ENCODE results near the gene DGCR6.
"Not testable (repeated sequence)": the region's sequence is repeated elsewhere in the genome, so short reads cannot be mapped to it uniquely, and the experiment has no call there.

Gene DGCR6

DNA sequence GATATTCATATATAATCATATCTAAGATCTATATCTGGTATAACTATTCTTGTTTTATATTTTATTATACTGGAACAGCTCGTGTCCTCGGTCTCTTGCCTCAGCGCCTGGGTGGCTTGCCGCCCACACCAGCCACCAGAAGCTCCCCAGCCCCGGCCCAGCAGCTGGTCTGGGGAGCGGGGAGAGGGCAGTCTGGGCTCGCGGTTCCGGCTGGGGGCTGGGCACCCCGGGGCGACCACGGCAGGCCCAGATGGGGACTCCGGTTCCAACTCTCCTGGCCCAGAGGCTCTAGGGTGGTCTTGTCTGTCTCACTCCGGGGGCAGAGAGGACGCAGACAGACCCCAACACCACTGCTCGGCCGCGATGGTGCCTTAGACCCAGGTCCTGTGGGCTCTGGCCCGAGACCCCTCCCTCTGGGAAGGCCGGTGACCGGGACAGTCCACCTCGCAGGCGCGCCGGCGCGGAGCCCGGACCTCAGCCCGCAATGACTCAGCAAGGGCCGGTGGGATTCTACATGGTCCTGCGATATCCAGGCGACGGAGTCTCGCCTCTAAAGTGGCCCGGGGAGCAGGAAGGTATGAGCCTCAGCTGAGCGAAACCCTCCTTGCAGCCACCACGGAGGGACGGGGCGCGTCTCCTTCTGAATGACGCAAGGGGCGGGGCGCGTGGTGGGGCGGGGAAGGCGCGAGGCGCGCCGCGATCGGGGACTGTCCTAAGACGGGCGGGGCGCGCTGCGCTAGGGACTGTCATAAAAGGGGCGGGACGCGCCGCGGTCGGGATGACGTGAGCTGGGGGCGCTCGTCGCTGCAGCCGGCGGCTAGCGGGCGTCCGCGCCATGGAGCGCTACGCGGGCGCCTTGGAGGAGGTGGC is at the start of gene DGCR6:
Gene DGCR6, plus strand, starts transcription at position 781 of the 870 bp plus-strand sequence. Its CDS starts 55 bp downstream, at position 836.
- no peak for DNase-seq

DNA sequence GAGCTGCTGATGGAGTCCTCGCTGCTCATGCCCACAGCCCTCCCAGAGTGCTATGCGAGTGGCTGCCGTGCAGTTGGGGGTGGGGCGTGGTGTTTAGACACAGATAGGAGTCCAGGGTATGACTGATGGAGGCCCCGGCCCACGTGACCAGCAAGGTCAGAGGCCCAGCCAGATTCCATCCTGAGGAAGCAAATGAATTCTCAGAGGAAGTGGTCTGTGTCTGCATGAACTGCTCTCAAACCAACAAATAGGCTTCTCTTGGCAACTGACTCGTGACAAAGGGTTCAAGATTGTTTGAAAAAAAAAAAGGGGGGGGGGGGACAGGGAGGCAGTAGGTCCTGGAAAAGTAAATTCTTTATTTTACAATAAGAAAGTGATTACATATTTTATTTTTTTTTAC is 46.8 kb upstream of the DGCR6 start:
- DNase-seq = not testable (repeated sequence)

DNA sequence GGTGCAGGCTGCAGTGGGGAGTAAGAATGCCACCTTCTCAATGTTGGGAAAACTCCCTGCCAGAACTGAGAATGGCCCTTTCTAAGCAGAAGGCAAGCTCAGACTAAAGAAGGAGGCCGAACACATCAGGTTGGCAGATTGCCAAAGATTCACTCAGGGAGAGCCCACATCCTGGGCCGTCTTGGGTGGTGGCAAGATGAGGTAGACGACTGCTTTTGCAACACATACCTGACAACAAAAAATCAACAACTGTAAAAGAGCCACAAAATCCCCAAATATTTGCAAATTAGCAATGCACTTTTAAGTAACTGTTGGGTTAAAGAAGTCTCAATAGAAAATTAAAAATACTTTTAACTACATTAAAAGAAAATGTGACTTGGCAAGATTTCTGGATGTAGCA is 24.9 kb upstream of the DGCR6 start:
- peak; percentile 80 for DNase-seq

DNA sequence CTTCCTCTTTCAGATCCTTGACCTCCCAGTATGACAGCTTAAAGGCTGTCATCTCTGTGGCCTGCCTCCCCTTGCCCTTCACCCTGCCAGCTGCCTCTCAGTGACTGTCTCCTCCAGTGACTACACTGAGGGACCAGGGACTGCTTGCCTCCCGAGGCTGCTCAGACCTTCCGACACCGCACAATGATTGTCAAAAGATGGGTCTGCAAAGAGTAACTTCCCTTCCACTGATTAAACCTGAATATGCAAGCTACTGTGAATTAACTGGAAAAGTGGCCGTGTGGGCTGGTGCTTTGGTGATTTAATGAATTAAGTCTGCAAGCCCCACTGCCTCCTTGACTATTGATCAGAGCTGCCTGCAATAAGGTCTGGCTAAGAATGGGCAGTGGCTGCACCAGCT is 21.7 kb upstream of the DGCR6 start:
- DNase-seq = not testable (repeated sequence)

DNA sequence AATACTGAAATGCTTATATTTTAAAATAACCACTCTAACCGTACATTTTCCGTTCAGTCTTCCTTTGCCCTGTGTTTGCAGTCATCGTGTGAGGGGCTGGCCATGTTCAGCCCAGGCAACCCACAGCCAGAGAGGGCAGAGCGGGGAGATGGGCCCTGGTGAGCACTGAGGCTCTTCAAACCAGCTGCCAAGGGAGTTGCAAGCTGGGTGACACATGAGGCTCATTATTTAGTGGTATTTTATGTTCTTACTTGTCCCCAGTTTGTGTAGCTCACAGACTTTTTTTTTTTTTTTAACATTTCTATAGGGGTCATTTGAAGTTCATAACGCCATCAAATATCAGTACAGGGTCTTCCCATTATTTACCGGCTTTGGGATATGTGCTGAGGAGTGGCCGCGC is 18.0 kb upstream of the DGCR6 start:
- DNase-seq = no peak

DNA sequence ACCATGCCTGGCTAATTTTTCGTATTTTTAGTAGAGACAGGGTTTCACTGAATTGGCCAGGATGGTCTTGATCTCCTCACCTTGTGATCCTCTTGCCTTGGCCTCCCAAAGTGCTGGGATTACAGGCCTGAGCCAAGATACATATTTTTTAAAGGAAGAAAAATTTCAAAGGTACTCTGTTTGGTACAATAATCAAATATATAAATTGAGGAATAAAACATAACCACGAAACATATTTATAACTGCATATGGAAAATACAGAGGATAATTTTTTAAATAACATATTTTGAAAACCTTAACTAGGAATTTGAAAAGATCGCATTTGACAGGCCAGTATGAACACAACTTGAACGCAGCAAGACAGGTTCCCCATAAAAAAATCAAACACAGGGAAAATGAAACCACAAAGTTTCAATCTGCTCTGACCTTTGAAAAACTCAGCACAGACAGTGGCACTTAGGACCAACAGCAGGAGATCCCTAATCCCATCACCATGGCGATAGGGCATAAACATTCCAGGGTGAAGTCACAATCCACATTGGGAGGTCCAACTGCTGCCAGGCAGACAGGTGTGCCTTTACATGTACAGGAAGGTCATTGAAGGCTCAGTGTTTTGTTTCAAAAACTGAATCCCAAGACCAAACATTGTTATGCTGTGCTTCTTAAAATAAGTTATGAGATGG is 15.5 kb upstream of the DGCR6 start:
- not testable (repeated sequence) for DNase-seq

DNA sequence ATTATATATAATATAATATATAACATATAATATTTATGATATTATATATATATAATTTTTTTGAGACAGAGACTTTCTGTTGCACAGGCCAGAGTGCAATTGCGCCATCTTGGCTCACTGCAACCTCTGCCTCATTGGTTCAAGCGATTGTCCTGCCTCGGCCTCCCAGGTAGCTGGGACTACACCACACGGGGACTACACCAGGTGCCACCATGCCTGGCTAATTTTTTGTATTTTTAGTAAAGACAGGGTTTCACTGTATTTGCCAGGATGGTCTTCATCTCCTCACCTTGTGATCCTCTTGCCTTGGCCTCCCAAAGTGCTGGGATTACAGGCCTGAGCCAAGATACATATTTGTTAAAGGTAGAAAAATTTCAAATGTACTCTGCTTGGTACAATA is 12.3 kb upstream of the DGCR6 start:
- DNase-seq = not testable (repeated sequence)

DNA sequence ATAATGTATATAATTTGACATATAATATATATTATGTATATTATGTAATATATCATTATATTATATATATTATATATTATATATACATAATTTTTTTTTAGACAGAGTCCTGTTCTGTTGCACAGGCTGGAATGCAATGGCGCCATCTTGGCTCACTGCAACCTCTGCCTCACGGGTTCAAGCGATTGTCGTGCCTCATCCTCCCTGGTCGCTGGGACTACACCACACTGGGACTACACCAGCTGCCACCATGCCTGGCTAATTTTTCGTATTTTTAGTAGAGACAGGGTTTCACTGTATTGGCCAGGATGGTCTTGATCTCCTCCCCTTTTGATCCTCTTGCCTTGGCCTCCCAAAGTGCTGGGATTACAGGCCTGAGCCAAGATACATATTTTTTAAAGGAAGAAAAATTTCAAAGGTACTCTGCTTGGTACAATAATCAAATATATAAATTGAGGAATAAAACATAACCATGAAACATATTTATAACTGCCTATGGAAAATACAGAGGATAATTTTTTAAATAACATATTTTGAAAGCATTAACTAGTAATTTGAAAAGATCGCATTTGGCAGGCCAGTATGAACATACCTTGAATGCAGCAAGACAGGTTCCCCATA is 10.0 kb upstream of the DGCR6 start:
- not testable (repeated sequence) for DNase-seq

DNA sequence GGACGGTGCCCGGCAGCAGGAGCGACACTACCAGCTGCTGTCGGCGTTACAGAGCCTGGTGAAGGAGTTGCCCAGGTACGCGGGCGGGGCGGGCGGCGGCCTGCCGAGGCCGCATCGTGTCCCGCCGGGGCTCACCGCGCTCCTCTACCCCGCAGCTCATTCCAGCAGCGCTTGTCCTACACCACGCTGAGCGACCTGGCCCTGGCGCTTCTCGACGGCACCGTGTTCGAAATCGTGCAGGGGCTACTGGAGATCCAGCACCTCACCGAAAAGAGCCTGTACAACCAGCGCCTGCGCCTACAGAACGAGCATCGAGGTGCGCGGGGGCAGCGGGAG is 258 bp downstream of the DGCR6 start:
- DNase-seq = not testable (repeated sequence)

DNA sequence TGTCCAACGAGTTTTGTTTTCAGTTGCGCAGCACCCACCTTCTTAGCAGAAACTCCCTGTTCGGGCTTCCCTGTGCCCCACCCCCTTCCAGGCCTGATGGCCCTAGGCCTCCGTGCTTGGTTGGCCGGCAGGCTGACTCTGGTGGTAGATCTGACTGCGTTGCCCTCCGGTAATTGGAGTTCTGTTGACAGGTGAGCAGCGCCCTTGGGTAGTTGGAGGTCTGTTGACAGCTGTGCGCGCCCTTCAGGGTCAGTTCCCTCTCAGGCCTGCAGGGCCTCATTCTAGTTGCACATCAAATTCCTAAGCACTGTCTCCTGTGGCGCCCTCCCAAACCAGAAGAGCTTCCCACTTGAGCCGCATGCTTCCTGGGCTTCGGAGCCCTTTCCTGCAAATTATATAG is 776 bp downstream of the DGCR6 start:
- no peak for DNase-seq

DNA sequence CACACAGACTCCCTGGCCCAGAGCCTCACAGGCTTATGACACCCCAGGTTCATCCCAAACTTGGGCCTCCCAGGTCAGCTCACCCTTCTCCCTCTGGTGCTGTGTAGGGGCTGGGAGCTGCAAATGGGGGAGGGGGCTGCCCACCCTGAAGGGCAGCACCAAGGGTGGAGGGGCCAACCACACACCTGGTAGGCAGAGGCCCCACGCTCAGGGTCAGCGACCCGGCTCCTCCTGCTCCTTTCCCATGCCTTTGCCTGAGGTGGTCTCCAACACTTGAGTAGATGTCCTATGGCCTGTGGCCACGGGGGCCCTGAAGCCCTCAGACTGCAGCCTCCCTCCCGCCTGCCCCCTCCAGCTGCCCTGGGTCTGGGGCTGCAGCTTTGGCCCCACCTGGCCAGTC is 3.4 kb downstream of the DGCR6 start:
- DNase-seq = no peak

DNA sequence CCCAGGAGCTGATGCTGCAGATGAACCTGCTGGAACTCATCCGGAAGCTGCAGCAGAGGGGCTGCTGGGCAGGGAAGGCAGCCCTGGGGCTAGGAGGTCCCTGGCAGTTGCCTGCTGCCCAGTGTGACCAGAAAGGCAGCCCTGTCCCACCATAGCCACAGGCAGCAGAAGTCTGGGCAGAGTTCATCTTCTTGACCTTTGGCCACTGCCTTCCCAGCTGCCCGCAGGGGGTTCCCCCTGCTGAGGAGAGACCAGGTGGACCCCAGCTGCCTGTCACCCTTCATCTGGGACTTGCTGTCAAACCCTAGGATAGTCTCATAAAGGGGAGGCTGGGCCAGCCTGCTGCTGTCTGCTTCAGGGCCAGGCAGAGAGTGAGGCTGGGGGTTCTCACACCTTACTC is 5.4 kb downstream of the DGCR6 start:
- not testable (repeated sequence) for DNase-seq

DNA sequence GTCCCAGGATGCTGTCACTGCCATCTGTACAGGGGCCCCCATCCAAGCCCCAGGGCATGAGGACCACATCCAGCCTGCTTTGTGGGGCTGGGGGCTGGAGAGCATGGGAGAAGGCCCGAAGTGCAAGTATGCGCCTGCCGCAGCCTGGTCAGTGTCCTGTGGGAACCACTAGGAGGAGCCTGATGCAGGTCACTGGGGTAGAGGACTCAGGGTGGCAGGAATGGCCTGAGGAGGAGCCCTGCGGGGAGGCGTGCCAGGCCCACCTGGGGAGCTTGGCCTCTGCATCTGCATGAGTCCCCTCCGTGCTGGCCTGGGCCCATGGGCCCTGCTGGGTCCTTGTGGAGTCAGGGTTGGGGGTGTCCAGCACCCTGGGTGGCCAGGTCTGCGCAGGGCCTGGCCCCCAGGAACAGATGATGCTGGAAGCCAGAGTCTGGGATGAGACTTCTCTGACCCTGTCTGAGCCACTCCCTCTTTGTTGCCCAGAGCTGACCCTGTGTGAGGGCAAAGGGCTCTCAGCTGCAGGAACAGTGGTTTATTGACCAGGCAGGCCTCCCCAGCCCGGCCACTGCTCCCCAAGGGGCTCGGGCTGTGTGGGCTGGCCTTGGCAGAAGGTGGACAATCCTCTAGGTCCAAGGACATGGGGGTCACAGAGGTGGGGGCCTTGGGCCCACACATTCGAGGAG is 6.3 kb downstream of the DGCR6 start:
- not testable (repeated sequence) for DNase-seq

DNA sequence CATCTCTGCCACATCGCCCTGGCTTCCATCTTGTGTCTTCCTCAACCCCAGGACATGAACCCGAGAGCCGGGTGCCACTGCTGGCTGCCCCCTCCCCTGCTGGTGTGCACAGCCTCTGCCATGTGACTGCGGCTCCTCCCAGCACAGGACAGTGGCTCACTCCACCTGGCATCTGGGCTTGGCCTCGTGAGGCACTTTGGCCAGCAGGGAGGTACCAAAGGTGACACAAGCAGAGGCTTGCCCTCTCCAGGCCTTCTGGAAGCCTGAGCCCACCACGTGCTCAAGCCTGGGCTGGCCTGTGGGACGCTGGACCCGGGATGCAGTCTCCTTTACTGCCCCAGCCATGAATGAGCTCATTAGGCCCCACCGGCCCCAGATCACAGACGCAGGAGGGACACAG is 8.4 kb downstream of the DGCR6 start:
- DNase-seq = not testable (repeated sequence)

DNA sequence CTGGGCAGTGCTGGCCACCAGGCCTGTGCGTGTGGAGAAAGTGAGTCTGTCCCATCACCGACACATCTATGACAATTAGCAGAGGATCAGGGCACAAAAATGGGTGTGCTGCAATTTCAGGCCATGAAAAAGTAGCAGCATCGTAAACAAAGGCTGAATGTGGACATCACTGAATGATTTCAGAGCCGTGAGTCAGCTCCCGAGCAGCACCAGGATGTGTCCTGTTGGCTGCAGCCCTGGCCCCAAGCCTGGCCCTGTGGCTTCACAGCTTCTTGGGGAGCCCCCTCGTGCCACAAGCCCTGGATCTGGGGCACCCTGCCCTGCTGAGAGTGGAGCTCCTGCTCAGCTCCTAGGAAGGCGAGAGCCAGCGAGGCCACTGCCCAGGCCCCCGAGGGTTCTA is 9.4 kb downstream of the DGCR6 start:
- not testable (repeated sequence) for DNase-seq

DNA sequence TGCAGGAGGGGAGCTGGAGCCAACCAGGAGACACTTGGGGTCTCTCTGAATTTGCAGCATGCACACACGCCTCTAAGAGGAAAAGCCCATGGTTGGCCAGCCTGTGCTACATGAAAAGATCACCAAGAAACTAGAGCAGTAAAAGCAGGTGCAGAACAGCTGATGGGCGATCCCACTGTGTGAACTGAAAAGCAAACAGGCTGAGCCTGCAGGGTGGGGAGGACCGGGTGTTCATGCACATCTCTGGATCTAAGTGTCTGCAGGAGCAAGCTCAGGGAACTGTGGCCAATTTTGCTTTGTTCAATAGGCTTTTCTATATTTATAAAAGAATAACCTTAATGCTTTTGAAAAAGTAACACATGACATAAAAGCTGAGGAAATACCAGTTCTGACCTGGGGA is 11.7 kb downstream of the DGCR6 start:
- DNase-seq = not testable (repeated sequence)

DNA sequence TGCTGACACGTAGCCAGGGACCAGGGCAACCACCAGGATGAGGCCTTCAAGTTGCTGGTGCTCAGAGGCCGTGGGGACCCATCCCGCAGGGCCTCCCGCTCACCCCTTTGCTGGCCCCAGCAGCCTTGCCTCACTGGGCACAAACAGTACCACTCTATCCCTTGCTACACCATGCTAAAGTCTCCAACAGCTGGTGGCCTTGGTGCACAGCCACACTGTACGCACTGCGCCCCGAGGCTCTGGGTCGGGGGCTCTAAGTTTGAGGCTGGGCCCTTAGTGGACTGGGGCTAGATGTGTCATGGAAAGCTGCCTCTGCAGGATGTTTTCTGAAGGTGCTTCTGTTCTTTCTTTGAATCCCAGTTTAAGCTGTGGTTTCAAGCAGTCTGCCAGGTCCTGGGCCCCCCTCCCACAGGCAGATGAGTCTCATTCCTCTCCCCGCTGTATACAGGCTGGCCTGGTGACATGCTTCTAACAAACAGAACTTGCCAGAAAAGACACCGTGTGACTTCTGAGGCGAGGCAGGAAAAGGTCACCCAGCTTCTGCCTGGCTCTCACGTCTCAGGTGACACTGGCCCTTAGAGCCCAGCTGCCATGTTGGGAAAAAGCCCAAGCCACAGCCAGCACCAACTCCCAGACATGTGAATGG is 14.3 kb downstream of the DGCR6 start:
- not testable (repeated sequence) for DNase-seq

DNA sequence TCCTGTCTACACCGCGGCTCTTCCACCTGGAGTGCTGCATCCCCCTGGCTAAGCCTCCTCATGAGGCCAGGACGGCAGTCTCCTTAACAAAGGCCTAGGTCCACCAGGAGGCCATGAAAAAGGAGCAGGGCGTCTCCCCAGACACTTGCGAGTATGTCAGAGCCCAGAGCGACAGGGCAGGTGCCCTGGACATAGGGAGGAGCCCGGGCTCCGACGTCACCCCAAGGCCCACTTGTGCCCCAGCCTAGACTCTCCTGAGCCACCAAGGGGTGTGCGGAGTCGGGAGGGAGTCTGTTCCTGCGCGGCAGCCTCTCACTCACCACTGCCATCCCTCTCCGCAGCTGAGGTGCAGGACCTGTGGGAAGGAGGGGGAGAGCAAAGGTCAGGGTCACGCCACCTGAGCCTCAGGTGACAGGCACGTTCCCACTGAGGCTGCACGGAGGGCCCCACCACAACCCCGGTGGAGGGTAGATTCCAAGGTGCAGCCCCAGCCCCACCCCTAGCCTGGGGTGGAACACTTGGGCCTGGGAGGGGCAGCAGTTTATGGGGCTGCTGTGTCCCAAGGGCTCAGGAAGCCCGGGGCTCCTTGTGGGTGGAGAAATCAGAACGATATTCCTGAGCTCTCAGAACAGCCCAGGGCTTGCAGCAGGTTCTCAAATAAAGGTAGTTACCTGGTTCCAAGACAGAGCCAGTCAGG is 19.4 kb downstream of the DGCR6 start:
- no peak for DNase-seq

DNA sequence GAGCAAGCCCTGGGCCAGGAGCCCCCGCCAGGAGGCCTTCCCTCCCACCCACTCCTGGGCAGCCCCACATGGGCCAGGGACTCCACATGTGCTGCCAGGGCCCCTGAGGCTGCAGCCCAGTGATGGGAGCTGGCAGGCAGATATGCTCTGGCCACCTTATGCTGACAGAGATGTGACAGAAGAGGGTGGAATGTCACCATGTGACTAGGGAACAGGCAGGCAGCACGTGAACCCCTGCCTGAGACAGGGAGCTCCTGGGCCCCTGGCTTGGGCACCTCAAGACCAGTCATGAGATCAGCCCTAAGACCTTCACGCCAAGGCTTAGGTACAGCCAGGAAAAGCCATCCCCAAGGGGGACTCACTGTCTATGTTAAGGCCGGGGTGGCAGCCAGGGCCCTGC is 20.9 kb downstream of the DGCR6 start:
- DNase-seq = no peak

DNA sequence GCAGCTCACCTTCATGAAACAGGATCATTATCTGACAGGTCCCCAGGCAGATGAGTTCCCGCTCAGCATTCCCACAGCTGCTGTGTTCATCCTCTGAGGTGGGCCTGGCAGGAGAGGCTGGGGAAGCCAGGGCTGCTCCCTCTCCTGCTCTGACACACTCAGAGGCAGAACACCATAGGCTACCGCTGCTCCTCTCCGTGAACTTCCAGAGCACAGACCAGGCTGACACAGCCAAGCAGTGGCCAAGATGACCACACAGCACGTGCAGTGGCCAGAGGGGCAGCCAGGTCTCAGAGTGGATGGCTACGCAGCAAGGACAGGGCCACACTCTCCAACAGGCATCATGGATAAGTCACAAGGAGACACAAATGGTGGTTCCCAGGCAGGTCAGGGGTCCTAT is 21.5 kb downstream of the DGCR6 start:
- DNase-seq = no peak

DNA sequence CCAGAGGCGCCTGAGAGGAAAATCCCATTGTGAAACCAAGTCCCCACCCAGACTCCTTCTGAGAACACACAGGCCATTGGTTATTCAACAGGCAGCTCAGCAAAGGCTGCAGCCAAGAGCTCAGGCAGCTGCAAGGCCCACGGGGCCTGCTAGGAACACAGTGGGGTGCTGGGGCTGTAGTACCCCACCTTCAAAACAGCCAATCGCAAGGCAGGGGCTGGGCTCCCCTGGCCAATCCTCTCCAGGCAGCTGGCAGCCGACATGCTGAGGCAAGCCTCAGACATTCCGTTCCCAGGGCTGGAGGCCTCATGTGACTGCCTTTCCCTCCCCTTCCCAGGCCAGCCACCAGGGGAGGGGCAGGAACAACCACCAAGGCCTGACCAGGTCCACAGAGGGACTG is 23.3 kb downstream of the DGCR6 start:
- no peak for DNase-seq
